Stimulated activated CD8-positive, alpha-beta memory T cell treated with anti-CD3 and anti-CD28 coated beads, Interleukin-15, amount 100 ng/mL, for 1 hour (primary cell): ENCODE measurements around the gene LMAN1L.
A peak's percentile ranks its signal among the peaks of the same experiment; 100 is the strongest.

Experiments
- DNase-seq: peaks from one replicate; pipeline ENCODE4 v3.0.0-alpha.2; 2020; ENCODE audit warnings: low read depth

The LMAN1L gene

DNA sequence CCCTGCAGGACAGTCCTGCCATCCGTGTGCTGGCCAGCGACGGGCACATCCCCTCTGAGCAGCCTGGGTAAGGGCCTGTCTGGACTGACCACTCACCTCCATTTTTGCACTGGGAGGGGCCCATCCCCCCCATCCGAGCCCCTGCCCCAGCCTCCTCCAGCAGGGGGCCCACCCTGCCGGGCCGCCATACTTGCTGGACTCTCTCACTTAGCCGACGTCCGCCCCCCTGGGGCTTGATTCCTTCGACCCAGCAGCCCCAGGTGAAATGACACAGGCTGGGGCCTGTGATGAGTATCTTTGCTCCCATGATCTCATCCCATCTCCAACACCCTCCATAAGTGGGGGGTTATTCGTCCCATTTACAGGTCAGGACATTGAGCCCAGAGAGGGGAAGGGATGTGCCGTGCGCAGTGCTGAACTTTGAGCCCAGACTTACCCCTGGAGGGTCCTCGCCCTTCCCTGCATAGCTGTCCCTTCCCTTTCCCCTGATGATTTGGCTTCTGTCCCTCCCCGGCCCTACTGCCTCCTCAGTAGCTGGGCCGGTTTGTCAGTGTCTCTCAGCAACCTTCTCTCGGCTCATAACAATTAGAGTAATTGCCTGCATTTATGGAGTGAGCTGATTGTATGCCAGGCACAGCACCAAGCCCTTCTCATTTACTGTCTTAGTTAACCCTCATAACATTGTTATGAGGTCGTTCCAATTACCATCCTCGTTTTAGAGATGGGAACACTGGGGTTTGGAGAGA is 4.2 kb downstream of the LMAN1L start:
- DNase-seq: no peak

GRCh38 chr15:74817370-74817737 is 4.7 kb downstream of the LMAN1L start:
- no peak for DNase-seq

DNA sequence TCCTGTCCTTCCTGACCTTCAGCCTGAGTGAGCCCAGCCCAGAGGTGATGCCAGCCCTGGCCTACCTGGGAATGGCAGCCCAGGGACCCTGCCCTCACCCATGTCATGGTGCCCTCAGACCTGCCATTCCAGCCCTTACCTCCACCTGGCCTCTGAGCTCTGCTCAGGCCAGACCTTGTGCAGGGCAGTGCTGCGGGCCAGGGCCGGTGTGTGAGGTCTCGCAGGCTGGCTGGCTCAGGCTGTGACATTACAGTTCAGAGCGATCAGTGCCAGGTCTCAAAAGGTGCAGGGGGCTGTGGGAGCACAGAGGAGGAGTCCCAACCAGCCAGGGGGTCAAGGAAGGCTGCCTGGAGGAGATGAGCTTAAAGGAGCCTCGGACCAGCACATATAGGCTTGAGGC is 7.4 kb downstream of the LMAN1L start:
- DNase-seq: no peak

DNA sequence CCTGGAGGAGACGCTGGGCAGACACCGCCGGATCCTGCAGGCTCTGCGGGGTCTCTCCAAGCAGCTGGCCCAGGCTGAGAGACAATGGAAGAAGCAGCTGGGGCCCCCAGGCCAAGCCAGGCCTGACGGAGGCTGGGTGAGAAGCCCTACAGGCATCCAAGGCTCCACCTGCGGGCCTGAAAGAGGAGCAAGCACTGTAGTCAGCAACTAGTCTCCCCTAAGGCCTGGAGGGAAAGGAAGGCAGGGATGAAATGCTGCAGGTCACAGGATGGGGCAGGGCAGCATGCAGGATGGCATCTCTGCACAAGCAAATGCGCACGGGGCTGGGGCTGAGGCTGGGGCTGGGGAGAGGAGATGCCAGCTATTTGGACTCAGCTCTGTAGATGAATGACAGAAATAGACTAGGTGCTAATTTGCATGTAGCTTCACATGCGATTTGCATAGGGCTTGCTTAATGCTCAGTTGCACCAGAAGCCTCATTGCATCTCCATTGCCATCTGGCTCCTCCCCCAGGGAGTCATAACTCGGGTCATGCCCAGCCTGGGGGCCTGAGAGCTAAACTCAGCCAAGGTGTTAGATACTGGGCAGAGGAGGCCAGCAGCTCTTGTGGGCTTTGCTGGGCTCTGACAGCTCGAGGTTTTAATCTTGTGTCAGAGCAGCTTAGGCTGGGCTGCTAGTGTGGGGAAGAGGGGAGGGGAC is 8.6 kb downstream of the LMAN1L start:
- DNase-seq: no peak

DNA sequence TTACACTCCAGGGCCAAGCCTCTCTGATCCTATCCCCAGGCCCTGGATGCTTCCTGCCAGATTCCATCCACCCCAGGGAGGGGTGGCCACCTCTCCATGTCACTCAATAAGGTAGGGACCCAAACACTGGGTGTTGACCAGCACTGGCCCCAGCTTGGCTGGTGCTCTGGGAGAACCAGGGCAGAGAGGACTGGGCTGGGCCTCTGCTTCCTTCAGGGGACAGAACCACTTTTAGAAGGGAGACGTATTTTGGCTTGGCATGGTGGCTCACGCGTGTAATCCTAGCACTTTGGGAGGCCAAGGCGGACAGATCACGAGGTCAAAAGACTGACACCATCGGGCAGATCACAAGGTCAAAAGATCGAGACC is 9.1 kb downstream of the LMAN1L start:
- DNase-seq: no peak

GRCh38 chr15:74822233-74822632 is 9.6 kb downstream of the LMAN1L start:
- DNase-seq: no peak

DNA sequence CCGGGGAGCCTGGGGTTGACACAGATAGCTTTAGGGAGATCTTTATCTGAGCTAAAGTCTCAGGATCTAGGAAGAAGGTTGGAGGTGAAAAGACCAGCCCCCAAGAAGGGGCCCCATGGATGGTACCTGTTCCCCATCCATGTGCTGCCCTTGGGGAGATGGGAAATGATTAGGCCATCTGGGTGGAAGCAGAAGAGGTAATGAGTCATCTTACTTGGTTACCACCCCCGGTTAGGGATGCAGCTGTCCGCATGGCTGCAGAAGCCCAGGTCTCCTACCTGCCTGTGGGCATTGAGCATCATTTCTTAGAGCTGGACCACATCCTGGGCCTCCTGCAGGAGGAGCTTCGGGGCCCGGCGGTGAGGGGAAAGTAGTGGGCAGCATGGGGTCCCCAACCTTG is 10.7 kb downstream of the LMAN1L start:
- no peak for DNase-seq

DNA sequence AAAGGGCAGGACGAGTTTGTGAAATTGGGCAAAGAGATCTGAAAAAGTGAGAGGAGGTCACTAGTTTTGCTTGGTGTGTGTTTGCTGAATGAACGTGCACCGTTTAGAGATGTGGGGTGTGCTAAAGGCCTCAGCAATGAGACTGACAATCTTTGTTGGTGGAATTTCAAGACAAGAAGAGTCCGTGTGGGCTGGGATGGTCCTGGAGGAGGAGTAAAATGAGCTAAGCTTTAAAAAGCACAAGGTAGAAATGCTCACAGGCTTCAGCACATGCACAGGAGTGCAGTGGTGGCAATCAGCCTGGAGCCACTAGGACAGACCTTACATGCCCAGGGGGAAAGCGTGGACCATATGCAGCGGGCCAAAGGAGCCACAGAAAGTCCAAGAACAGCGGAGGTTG is 12.3 kb downstream of the LMAN1L start:
- DNase-seq: no peak

GRCh38 chr15:74825866-74826265 is 13.2 kb downstream of the LMAN1L start:
- no peak for DNase-seq

DNA sequence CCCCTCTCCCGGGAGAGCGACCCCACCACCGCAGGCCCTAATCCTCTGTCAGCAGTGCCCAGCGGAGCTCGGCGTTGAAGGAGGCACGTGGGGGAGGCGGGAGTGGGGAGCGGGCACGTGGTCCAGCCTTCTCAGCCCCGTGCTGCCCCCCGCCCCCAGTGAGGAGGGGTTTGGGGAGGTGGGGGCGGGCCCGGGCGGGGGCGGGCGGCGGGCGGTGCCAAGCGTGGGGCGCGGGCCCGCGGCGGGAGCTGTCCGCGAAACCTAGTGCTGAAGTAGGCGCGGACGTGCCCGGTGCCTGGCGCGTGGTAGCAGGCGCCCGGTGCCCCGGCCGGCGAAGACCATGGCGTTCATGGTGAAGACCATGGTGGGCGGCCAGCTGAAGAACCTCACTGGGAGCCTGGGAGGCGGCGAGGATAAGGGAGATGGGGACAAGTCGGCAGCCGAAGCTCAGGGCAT is 13.8 kb downstream of the LMAN1L start, which contains the start of gene CPLX3:
Gene CPLX3 (plus strand): TSS at position 264 of the 456 bp plus-strand sequence. CDS start 77 bp downstream, at position 341.
- no peak for DNase-seq

- no peak for DNase-seq
These were observed 14.3 kb downstream of the LMAN1L start for GRCh38 chr15:74826921-74827320.

DNA sequence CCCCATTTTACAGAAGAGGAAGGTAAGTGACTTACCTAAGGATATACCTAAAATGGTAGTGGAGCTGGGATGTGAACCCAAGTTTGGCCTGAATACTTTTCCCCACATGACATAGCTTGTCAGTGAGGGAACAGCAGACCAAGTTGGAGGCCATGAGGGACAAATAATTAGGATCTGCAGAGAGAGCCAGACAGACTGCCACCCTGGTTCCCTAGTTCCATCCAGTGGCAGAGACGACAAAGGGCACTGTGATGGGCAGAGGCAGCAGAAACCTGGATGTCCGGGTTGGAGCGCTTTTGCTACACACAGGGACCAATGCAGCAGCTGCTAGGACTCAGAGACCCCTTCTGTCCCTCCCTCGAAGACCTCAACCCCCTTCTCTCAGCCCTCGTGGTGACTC is 15.0 kb downstream of the LMAN1L start:
- no peak for DNase-seq

GRCh38 chr15:74828835-74829234 is 16.2 kb downstream of the LMAN1L start:
- no peak for DNase-seq

GRCh38 chr15:74829486-74829885 is 16.9 kb downstream of the LMAN1L start:
- DNase-seq: no peak

GRCh38 chr15:74829991-74830390 is 17.4 kb downstream of the LMAN1L start:
- no peak for DNase-seq

- DNase-seq: no peak
These were observed 18.2 kb downstream of the LMAN1L start for GRCh38 chr15:74830868-74831267.

- no peak for DNase-seq
These were observed 19.3 kb downstream of the LMAN1L start for GRCh38 chr15:74831813-74832495.

DNA sequence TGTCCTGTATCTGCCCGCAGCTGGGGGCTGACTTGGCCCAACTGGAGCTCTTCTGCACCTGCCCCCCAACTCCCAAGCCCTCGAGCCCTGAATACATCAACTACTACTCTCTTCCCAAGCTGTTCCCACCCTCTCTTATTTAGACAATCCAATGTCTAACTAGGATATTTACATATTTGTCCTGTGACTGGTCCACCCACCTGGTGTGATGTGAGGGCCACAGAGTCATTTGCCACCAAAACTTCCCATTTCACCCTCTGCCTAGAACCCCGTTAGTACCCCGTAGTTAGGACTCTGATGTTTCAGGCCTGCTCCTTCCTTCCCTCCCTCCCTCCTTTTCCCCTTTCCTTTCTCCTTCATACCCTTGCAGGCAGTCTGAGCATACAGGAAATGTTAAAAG is 20.2 kb downstream of the LMAN1L start:
- no peak for DNase-seq

- no peak for DNase-seq
These were observed 20.9 kb downstream of the LMAN1L start for GRCh38 chr15:74833376-74834107.

- DNase-seq: peak; percentile 15
These were observed 22.7 kb downstream of the LMAN1L start for GRCh38 chr15:74835312-74835823.

DNA sequence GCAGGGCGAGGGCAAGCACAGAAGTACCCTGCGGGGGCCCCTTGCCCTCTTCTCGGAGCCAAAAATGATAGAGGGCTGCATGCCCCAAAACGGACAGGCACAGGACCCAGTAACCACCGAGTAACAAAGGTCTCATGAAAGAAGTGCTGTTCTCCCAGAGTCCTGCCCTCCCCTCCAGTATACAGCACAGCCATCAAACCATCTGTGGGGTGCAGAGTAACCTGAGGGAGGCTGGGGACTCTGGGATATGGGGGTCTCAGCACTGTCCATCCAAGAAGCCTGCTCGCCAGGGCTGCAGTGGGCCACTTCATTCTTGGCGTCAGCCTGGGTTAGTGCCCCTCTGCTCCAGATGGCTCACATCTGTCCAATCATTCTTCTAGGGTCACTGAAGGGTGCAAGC is 24.2 kb downstream of the LMAN1L start:
- no peak for DNase-seq

- no peak for DNase-seq
These were observed 25.0 kb downstream of the LMAN1L start for GRCh38 chr15:74837482-74838136.
